LoVo (cell line): ENCODE results near the gene SERPINH1.
A peak's percentile ranks its signal among the peaks of the same experiment; 100 is the strongest.
"Not testable (repeated sequence)": the region's sequence is repeated elsewhere in the genome, so short reads cannot be mapped to it uniquely, and the experiment has no call there.

Source experiments
- DNase-seq: peaks from one replicate; pipeline ENCODE4 v3.0.0-alpha.2; 2016; ENCODE audit warnings: low spot score

Gene SERPINH1

GRCh38 chr11:75574698-75575602, 12.9 kb downstream of the SERPINH1 start:
- DNase-seq = no peak

DNA sequence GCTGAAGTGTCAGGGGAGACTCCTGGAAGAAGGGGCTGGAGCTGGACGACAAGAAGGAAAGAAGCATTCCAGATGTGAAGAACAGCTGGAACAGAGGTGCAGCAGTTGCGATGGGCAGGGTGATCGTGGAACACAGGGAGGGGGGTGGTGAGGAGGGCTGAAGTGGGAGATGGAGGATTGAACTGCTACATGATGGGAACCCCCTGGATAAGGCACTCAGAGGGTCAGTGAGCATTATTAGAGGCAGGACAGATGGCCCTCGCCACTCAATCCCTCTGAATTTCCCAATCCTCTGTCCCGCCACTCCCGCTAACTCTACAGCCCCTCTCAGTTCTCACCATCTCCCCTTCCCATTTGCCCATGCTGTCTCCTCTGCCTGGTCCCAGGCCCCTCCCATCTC, 14.0 kb downstream of the SERPINH1 start:
- DNase-seq = no peak

- DNase-seq = peak; percentile 46
Measured at GRCh38 chr11:75576499-75576918, 14.5 kb downstream of the SERPINH1 start.

- DNase-seq = no peak
Measured at GRCh38 chr11:75577207-75577606, 15.2 kb downstream of the SERPINH1 start.

DNA sequence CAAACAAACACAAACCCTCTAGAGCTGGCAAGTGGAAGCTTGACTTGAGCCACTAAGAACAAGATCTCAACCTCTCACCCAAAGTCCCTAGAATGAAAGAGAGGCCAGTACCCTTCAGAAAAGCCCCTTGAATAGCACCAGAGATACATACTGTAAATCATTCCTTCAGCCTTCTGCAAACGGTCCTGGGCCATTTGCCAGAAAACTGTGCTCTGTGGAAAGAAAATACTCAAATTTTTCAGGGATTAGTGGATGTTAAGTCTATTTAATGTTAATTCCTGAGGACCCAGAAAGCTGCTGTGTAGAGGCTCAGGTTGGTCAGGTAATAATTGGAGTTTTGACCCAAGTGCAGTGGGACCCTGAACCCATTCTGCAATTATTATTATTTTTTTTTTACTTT, 16.9 kb downstream of the SERPINH1 start:
- DNase-seq = no peak

DNA sequence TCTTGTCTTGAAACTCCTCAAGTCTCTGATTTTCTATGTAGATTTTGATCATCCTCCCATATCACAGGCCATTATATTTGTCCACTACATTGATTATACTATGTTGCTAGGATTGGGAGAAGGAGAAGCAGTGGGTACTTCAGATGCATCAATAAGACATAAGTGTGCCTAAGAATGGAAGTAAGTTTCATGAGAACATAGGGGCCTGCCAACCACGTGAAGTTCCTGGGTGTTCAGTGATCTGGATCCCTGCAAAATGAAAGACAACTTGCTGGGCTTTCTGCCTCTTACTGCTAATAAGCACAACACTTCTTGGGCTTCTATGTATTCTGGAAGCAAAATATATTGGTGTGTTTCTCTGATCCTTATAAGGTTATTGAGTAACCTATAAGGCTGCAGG, 17.8 kb downstream of the SERPINH1 start:
- DNase-seq = no peak

GRCh38 chr11:75582506-75582894, 20.4 kb downstream of the SERPINH1 start:
- DNase-seq = no peak

DNA sequence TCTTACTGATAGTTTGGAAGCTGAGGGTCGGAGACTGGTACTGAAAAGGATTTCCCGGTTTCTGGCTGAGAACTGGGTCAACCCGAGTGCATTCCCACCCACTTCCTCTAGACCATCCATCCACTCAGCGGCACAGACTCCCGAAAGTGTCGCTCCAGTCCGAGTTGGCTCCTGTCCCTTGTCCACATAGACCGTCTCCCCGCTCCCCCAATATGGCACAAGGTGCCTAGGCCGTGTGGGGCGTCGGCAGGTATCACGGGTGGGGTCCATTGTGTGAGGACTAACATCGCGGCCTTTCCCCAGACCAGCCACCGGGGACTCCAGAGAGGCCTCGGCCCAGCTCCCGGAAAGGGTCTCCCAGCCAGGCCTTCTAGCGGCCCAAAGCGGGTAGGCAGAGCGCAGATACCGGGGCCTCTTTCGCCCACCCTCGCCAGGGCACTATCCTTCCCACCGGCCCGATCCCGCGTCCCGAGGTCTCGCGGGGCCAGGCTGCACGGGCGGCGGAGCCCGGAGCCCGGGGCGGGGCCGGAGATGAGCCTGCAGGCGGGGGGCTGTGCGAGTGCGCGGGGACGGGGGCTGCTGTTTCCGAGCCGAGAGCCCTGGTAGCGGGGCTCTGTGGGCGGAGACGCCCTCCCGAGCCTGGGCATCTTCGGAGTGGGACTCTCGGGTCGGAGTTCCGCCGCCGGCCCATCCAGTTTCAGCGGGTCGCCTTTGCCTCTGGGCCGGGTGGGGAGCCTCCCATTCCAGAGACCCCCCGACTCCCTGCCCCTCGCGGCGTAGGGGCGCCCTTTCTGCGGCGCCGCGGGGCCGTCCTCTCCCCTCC, 21.1 kb downstream of the SERPINH1 start:
- peak; percentile 76 for DNase-seq

DNA sequence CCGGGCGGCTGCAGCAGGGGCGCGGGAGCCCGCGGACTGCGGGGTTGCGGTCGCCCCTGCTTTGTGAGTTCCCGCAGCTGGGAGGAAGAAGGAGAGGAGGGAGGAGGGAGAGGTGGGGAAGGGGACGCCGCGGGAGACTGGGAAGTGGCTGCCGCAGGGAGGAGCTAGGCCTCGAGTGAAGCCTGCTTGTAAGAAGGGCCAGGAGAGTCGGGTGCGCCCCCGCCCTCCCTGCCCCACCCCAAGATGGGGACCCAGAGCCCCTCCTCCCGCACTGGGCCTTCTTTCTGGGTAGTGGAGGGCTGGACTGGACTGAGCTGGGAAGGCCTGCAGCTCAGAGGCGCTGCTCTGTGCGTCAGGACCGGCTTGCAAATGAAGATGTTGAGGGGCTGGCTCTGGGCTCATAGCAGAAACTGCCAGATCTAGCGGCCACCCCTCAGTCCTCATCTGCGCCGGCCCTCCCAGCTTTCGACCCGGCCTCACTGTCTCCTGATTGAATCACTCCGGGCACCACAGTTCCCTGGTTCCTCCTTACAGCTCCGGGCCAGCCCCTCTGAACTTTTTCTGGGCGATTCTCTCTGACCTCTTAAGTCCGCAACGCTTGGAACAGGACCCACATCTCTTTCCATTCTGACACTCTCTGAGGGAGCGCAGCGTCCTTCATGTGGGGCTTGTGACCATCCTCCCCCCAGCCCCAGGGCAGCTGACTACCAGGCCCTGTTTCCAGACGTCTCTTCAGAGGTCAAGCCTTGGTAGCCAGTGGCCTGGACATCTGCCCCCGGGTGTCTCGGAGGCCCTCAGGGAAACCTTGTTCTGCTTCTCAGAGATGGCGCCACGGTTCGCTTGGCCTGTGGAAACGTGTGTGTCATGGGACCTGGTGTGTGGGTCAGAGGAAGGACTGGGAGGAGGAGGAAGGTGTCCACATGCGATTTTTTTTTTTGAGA, 21.9 kb downstream of the SERPINH1 start:
- DNase-seq = peak; percentile 18

DNA sequence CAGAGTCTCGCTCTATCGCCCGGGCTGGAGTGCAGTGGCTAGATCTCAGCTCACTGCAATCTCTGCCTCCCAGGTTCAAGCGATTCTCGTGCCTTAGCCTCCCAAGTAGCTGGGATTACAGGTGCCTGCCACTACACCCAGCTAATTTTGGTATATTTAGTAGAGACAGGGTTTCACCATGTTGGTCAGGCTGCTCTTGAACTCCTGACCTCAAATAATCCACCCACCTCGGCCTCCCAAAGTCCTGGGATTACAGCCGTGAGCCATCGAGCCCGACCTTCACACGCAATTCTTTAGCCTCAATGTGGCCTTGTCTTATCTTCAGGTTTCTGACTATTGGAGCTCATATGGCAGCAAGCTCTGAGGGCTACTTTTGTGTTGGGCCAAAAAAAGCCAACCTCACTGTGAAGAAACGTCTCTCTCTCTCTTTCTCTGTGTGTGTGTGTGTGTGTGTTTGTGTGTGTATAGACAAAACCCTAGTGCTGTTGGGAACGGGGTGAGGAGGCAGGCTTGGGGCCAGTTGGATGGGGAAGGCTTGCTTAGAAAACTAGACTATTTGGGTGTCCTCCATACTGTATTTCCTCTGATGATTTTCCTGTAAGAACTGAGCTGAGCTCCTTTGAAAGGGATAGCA, 22.7 kb downstream of the SERPINH1 start:
- DNase-seq = not testable (repeated sequence)

DNA sequence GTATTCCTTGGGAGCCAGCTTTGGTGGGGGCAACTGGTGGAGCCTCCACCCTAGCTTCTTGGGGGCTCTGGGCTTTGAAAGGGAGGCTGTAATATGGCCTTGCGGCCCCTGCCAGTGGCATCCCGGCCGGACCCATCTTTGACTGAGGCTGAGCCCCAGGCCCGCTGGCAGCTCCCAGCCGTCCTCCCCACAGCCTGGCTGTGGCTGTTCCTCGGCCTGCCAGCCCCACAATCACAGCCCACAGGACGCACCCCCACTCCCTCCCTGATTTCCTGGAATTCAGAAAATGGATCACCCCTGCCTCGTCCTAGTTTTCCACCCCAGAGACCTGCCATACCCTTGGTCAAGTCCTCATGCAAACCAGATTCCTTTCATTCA, 23.2 kb downstream of the SERPINH1 start:
- no peak for DNase-seq

GRCh38 chr11:75586395-75586794, 24.3 kb downstream of the SERPINH1 start:
- no peak for DNase-seq

- no peak for DNase-seq
Measured at GRCh38 chr11:75588051-75588481, 26.0 kb downstream of the SERPINH1 start.

DNA sequence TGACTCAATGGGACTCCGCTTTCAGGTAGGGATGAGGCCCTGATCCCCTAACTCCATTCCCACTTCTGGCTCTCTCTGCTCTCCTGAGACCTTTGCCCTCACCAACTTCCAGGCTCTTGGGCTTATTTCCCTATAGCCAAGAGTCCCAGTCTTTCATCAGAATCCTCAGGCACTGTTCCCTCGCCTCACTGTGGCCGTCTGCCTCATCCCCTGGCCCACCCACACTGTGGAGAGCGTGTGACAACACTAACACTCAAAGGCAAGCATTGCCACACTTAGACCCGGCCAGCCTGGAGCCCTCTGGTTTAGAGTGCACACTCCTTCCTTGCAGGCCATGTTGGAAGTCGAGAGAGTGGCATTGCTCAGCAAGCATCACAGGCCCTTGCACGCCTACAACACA, 27.0 kb downstream of the SERPINH1 start:
- no peak for DNase-seq

DNA sequence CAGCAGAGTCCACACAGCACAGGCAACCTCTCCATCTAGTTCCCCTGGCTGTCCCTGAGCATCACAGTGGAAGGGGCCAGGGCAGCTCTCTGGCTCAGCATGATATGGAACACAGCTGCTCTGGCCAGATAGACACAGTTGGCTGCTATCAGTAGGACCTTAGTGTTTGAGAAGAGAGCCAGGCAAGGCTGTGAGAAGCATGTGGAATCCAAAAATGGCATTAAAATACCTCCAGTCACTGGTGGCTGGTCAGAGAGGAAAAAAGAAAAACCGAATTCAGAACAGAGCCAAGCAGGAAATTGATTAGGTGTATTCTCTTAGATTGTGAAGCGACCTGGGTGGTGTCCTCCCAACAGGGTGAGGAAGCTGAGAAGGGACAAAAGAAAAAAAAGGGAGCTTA, 27.9 kb downstream of the SERPINH1 start:
- no peak for DNase-seq

- DNase-seq = no peak
Measured at GRCh38 chr11:75591371-75591770, 29.3 kb downstream of the SERPINH1 start.

GRCh38 chr11:75591966-75592365, 29.9 kb downstream of the SERPINH1 start:
- DNase-seq = no peak

DNA sequence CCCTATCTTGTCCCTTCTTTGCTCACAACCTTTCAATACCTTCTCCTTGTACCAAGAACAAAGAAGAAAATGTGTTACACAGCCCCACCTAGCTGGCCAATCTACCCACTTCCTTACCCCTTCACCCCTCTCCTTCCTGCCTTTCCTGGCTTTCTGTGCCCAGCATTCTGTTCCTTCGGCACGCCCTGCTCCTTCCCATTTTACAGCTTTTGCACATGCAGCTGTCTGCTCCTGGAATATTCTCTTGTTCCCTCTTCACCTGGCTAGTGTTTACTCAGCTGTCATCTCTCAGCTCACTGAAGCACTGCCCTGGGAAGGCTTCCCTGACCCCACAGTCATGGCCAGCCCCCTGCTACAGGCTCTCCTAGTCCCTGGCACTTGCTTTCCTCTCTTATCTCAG, 30.7 kb downstream of the SERPINH1 start:
- no peak for DNase-seq

- no peak for DNase-seq
Measured at GRCh38 chr11:75593286-75593915, 31.3 kb downstream of the SERPINH1 start.

GRCh38 chr11:75594211-75594610, 32.2 kb downstream of the SERPINH1 start:
- no peak for DNase-seq

DNA sequence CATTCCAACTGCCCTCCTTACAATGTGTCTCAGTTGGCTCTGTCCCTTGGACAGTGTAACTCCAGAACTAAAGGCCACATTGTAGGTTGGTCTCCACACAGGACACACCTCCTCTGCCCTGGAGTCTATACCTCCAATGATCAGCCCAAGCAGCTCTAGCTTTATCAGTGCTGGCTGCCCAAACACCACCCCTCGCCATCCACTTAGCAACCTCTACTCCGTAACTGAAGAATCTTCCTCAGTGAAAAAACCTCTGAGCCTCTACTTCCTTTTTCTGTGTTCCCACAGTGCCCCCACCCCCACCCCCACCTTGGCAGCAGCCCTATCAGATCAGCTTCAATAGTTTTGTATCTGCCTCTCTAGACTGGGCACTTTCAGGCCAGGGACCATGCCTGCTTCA, 33.4 kb downstream of the SERPINH1 start:
- no peak for DNase-seq
